ENCODE results near the gene GPRC5B. TPM values are rescaled to one million over a fixed set of nuclear protein-coding genes. Genes with fewer than 3 reads are reported as not detected.

Gene GPRC5B
- total RNA-seq, 1 experiment from 2014 or later, result 137 TPM

DNA sequence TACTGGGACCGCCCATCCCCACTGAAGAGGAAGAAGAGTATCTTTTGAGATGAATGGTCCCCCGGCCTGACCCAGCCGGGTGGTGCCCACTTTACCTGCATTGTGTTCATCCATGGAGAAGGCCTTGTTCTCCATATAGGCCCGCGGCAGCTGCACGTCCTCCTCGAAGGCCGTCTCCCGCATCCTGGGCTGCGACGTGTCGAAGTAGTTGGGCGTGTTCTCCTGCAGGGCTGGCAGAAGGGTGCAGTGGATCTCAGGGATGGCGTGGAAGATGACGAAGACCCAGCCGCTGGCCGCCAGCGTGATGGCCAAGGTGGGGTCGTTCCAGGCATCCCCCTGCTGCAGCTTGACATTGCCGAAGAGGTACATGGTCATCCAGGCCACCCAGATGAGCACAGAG, 12.9 kb downstream of the GPRC5B start:
- Histone ChIP-seq H3T11ph (ENCODE audit: low read length) (no peak overlapping the region), H2BK15ac (ENCODE audit: low read depth, low read length) (no peak overlapping the region), H3K27me3 (ENCODE audit: insufficient read depth, low read length) (no peaks in the 10 kb centered on the region), H3K79me2 (ENCODE audit: insufficient read depth, low read length) (peaks cover 19% of the 10 kb centered on the region; the same call in 1 of the 2 replicates), H3K27ac (ENCODE audit: insufficient read length, low read depth, low read length) (no peak overlapping the region), H3K9ac (ENCODE audit: extremely low read depth, insufficient read length, low read length) (no peak overlapping the region), H3K9me3 (ENCODE audit: control insufficient read depth, low read depth, low read length) (no peaks in the 10 kb centered on the region), H2AK5ac (ENCODE audit: insufficient read length, low read length) (no peak overlapping the region), H3K23me2 (ENCODE audit: insufficient read length, low read depth, low read length, poor library complexity, severe bottlenecking) (no peaks in the 10 kb centered on the region), H3K14ac (ENCODE audit: insufficient read depth, low read length) (no peak overlapping the region), H3K23ac (ENCODE audit: insufficient read length, low read depth, low read length) (no peak overlapping the region), H2BK20ac (ENCODE audit: low read depth, low read length, poor library complexity, severe bottlenecking) (no peak overlapping the region), H3K4me2 (ENCODE audit: insufficient read depth, insufficient read length, low read length) (no peak overlapping the region), H4K20me1 (ENCODE audit: control insufficient read depth, insufficient read depth, insufficient read length) (no peaks in the 10 kb centered on the region), H3K56ac (ENCODE audit: insufficient read length, low read depth, low read length) (no peak overlapping the region), H3K18ac (ENCODE audit: insufficient read length, low read depth, low read length) (no peak overlapping the region), H2BK5ac (ENCODE audit: insufficient read length, low read length) (no peak overlapping the region), H3K4me1 (ENCODE audit: insufficient read depth, low read length) (peaks cover 7% of the 10 kb centered on the region), H4K8ac (replicated peaks; ENCODE audit: insufficient read length, low read depth, low read length) (no peak overlapping the region), H4K91ac (ENCODE audit: insufficient read length, low read depth, low read length) (no peak overlapping the region), H2BK120ac (ENCODE audit: low read depth, low read length, poor library complexity, severe bottlenecking) (no peak overlapping the region), H4K5ac (ENCODE audit: insufficient read length, low read depth, low read length) (no peak overlapping the region), H2AFZ (ENCODE audit: low read length) (no peak overlapping the region), H2BK12ac (ENCODE audit: insufficient read length, low read depth, low read length) (no peak overlapping the region), H3K79me1 (ENCODE audit: insufficient read depth, low read depth, low read length, poor library complexity, severe bottlenecking) (peaks cover 6% of the 10 kb centered on the region), H3K4ac (ENCODE audit: low read depth, low read length) (no peak overlapping the region)
- no peaks in the 10 kb centered on the region for H3K27me3 Mint-ChIP-seq (ENCODE audit: low read depth)
- H3K27ac Mint-ChIP-seq, result peak overlapping the region; percentile 57 to 74 (median 63); a peak in 4 of 7 replicates
- no peaks in the 10 kb centered on the region for H3K9me3 Mint-ChIP-seq
- peaks cover 49 to 81% (median 68%) of the 10 kb centered on the region in 3 experiments for H3K36me3 Mint-ChIP-seq (ENCODE audit: insufficient read depth in 1 of 3, low read depth in 3 of 3)
- no peak for DNase-seq
- no CpG with 5 or more reads among the region's 20 CpGs for WGBS (ENCODE audit: extremely low coverage, insufficient read length, low lambda C conversion rate)
- H3K4me3 Mint-ChIP-seq, result no peak overlapping the region
- TF ChIP-seq, protein P1, sequence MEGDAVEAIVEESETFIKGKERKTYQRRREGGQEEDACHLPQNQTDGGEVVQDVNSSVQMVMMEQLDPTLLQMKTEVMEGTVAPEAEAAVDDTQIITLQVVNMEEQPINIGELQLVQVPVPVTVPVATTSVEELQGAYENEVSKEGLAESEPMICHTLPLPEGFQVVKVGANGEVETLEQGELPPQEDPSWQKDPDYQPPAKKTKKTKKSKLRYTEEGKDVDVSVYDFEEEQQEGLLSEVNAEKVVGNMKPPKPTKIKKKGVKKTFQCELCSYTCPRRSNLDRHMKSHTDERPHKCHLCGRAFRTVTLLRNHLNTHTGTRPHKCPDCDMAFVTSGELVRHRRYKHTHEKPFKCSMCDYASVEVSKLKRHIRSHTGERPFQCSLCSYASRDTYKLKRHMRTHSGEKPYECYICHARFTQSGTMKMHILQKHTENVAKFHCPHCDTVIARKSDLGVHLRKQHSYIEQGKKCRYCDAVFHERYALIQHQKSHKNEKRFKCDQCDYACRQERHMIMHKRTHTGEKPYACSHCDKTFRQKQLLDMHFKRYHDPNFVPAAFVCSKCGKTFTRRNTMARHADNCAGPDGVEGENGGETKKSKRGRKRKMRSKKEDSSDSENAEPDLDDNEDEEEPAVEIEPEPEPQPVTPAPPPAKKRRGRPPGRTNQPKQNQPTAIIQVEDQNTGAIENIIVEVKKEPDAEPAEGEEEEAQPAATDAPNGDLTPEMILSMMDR (conservative IDR thresholded peaks at IDR 0.05), result no peak
- peaks cover 29 to 30% of the 10 kb centered on the region in 2 experiments for H3K4me1 Mint-ChIP-seq

Data from H9 (cell line).